Measurements from ENCODE around the gene PROZ. TPM values are rescaled to one million over a fixed set of nuclear protein-coding genes. Genes with fewer than 3 reads are reported as not detected.

PROZ gene
- total and polyA plus RNA-seq, 5 donors from 2014 or later = 0.15 TPM; not detected in 3

- ATAC-seq (ENCODE audit: low read depth in 2 of 2) = peak; percentile 68 to 69
- Mint-ChIP-seq H3K4me1 (peaks cover 44 to 62% (median 51%) of the 10 kb centered on the region in 4 donors), H3K27me3 (no peaks in the 10 kb centered on the region), H3K4me3 (peak overlapping the region; percentile 84 to 93 (median 91)), H3K36me3 (peaks cover 22% of the 10 kb centered on the region), H3K9me3 (no peaks in the 10 kb centered on the region), H3K27ac (peak overlapping the region; percentile 47 to 88 (median 82))
- Histone ChIP-seq H3K36me3 (ENCODE audit: control insufficient read depth, insufficient read depth, low read length) (peaks cover 6% of the 10 kb centered on the region), H3K27me3 (ENCODE audit: control insufficient read depth, insufficient read depth, low read length) (no peaks in the 10 kb centered on the region), H3K4me3 (ENCODE audit: low read depth, low read length) (peak overlapping the region; percentile 95), H3K9me3 (ENCODE audit: control insufficient read depth in 2 of 2, low read length in 2 of 2) (no peaks in the 10 kb centered on the region), H3K27ac (ENCODE audit: insufficient read depth, low read length, poor library complexity, severe bottlenecking) (peak overlapping the region; percentile 96), H3K4me1 (ENCODE audit: control insufficient read depth, insufficient read depth, low read length, poor library complexity, severe bottlenecking) (peaks cover 74% of the 10 kb centered on the region)
- peak; percentile 70 to 85 (median 81) for DNase-seq
Observed at GRCh38 chr13:113209759-113210421, 51.4 kb downstream of the PROZ start.

DNA sequence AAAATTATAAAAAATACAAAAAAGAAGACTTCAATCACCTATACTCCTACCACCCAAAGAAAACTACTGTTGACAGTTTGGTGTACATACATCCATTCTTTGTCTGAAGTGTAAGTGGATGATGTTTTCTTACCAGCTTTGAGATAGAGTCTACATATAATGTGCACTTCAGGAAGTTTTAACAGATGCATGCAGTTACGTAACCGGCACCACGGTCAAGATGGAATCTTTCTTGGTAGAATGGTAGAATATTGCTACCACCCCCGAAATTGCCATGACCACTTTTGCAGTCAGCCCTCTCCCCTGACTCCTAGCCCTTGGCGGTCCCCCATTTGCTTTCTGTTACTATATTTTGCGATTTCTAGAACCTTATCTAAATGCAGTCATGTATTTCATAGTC lies 52.4 kb downstream of the PROZ start:
- H3K4me3 ChIP-seq (ENCODE audit: low read depth, low read length) = peak overlapping the region; percentile 95
- no peaks in the 10 kb centered on the region for H3K27me3 ChIP-seq (ENCODE audit: control insufficient read depth, insufficient read depth, low read length)
- Mint-ChIP-seq H3K9me3 (no peaks in the 10 kb centered on the region), H3K36me3 (peaks cover 14% of the 10 kb centered on the region), H3K4me3 (peak overlapping the region; percentile 74 to 93 (median 88)), H3K27ac (peak overlapping the region in 2 of 3 donors; percentile 56 to 71), H3K27me3 (no peaks in the 10 kb centered on the region), H3K4me1 (peaks cover 34 to 52% (median 43%) of the 10 kb centered on the region in 4 donors)
- ATAC-seq (ENCODE audit: low read depth in 2 of 2) (no peak), DNase-seq (no peak)
- H3K27ac ChIP-seq (ENCODE audit: insufficient read depth, low read length, poor library complexity, severe bottlenecking) = peak overlapping the region; percentile 96
- H3K4me1 ChIP-seq (ENCODE audit: control insufficient read depth, insufficient read depth, low read length, poor library complexity, severe bottlenecking) = peaks cover 70% of the 10 kb centered on the region
- no peaks in the 10 kb centered on the region for H3K9me3 ChIP-seq (ENCODE audit: control insufficient read depth in 2 of 2, low read length in 2 of 2)
- peaks cover 6% of the 10 kb centered on the region for H3K36me3 ChIP-seq (ENCODE audit: control insufficient read depth, insufficient read depth, low read length)

GRCh38 chr13:113211774-113212173 lies 53.3 kb downstream of the PROZ start:
- no peaks in the 10 kb centered on the region for H3K27me3 ChIP-seq (ENCODE audit: control insufficient read depth, insufficient read depth, low read length)
- Mint-ChIP-seq H3K27ac (peak overlapping the region in 1 of 3 donors; percentile 44), H3K4me3 (peak overlapping the region; percentile 3 to 93 (median 82)), H3K4me1 (peaks cover 26 to 44% (median 36%) of the 10 kb centered on the region in 4 donors), H3K9me3 (no peaks in the 10 kb centered on the region), H3K27me3 (no peaks in the 10 kb centered on the region), H3K36me3 (peaks cover 10% of the 10 kb centered on the region)
- peaks cover 6% of the 10 kb centered on the region for H3K36me3 ChIP-seq (ENCODE audit: control insufficient read depth, insufficient read depth, low read length)
- ATAC-seq (ENCODE audit: low read depth in 2 of 2) (no peak), DNase-seq (peak in 1 of 3 donors; percentile 14)
- no peak overlapping the region for H3K27ac ChIP-seq (ENCODE audit: insufficient read depth, low read length, poor library complexity, severe bottlenecking)
- H3K4me3 ChIP-seq (ENCODE audit: low read depth, low read length) = no peak overlapping the region
- no peaks in the 10 kb centered on the region for H3K9me3 ChIP-seq (ENCODE audit: control insufficient read depth in 2 of 2, low read length in 2 of 2)
- peaks cover 64% of the 10 kb centered on the region for H3K4me1 ChIP-seq (ENCODE audit: control insufficient read depth, insufficient read depth, low read length, poor library complexity, severe bottlenecking)

DNA sequence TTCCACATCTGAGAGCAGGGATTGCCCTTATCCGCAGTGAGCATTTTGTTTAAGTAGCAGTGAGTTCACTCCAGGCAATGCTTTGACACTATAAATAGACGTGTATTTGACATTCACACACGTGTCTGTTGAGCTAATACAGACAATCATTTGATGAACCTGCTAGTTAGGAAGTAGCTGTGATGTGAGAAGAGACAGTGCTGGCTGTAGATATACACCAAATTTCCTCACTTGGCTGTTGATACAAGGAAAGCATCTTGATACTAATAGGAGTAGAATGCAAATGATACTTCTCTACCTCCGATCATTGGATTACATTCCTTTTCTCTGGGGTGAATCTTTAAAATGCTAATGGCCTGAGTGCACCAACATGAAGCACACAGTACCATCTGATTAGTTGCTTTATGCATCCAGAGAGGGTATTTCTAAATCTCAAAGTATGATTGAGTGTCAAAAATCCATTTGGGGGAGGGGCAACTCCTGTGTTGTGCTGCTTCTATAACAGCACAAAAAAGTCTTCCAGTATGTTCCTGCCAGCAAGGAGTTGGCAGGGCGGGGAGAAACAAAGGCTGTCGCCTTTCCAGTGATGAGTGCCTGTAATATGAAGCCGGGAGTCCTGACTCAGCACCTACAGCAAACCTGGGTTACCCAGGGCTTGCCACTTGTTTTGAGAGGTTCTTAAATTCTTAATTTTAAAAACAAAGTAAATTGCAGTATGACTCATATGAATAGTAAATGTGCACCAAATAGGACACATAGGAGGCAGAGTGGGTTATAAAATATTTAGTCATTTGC lies 58.0 kb downstream of the PROZ start:
- Histone ChIP-seq H3K27ac (ENCODE audit: insufficient read depth, low read length, poor library complexity, severe bottlenecking) (peak overlapping the region; percentile 29), H3K36me3 (ENCODE audit: control insufficient read depth, insufficient read depth, low read length) (peaks cover 37% of the 10 kb centered on the region), H3K4me1 (ENCODE audit: control insufficient read depth, insufficient read depth, low read length, poor library complexity, severe bottlenecking) (peaks cover 30% of the 10 kb centered on the region), H3K9me3 (ENCODE audit: control insufficient read depth in 2 of 2, low read length in 2 of 2) (no peaks in the 10 kb centered on the region), H3K27me3 (ENCODE audit: control insufficient read depth, insufficient read depth, low read length) (no peaks in the 10 kb centered on the region), H3K4me3 (ENCODE audit: low read depth, low read length) (peak overlapping the region; percentile 17)
- Mint-ChIP-seq H3K4me3 (peak overlapping the region in 1 of 4 donors; percentile 46), H3K4me1 (peaks cover 16 to 32% (median 29%) of the 10 kb centered on the region in 4 donors), H3K9me3 (no peaks in the 10 kb centered on the region), H3K36me3 (peaks cover 15% of the 10 kb centered on the region), H3K27me3 (no peaks in the 10 kb centered on the region), H3K27ac (peak overlapping the region in 1 of 3 donors; percentile 1)
- peak in 1 of 2 donors; percentile 22 for ATAC-seq (ENCODE audit: low read depth in 2 of 2)
- peak in 1 of 3 donors; percentile 9 for DNase-seq

GRCh38 chr13:113218586-113218985 lies 60.1 kb downstream of the PROZ start:
- H3K4me3 Mint-ChIP-seq = no peak overlapping the region
- DNase-seq (no peak), ATAC-seq (ENCODE audit: low read depth in 2 of 2) (no peak)
- H3K9me3 Mint-ChIP-seq = no peaks in the 10 kb centered on the region
- Histone ChIP-seq H3K4me1 (ENCODE audit: control insufficient read depth, insufficient read depth, low read length, poor library complexity, severe bottlenecking) (peaks cover 14% of the 10 kb centered on the region), H3K9me3 (ENCODE audit: control insufficient read depth in 2 of 2, low read length in 2 of 2) (no peaks in the 10 kb centered on the region), H3K4me3 (ENCODE audit: low read depth, low read length) (no peak overlapping the region), H3K36me3 (ENCODE audit: control insufficient read depth, insufficient read depth, low read length) (peaks cover 51% of the 10 kb centered on the region), H3K27ac (ENCODE audit: insufficient read depth, low read length, poor library complexity, severe bottlenecking) (no peak overlapping the region), H3K27me3 (ENCODE audit: control insufficient read depth, insufficient read depth, low read length) (no peaks in the 10 kb centered on the region)
- peaks cover 7 to 31% (median 19%) of the 10 kb centered on the region in 4 donors for H3K4me1 Mint-ChIP-seq
- peak overlapping the region in 1 of 3 donors; percentile 76 for H3K27ac Mint-ChIP-seq
- no peaks in the 10 kb centered on the region for H3K27me3 Mint-ChIP-seq
- H3K36me3 Mint-ChIP-seq = peaks cover 23% of the 10 kb centered on the region

DNA sequence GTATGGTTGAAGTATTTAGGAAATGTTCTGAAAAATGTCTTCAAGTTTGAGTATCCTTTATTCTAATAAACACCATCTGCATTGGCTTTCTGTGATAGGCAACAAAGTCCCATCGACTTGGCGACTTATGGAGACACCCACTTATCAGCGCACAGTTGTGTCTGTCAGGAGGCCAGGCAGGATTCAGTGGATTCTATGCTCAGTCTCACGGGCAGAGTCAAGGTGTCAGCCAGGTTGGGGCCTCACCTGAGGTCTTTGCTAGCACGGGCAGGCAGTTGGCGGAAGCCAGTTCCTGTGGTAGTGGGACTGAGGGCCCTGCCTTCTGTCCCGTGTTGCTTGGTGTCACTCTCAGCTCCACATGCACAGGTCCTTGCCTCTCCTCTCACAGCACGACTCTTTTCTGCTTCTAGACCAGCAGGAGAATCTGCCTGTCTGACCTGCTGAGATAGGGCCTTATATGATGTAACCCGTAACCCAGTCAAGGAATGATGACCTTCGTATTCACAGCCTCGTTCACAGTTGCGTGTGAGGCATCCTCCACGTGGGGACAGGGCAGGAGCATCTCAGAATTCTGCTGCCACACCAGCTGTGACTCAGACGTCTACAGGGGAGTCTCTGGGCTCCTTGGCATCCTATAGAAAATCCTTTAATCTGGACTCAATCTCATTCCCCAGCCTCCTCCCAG lies 61.0 kb downstream of the PROZ start:
- no peaks in the 10 kb centered on the region for H3K9me3 ChIP-seq (ENCODE audit: control insufficient read depth in 2 of 2, low read length in 2 of 2)
- H3K9me3 Mint-ChIP-seq = no peaks in the 10 kb centered on the region
- H3K4me1 ChIP-seq (ENCODE audit: control insufficient read depth, insufficient read depth, low read length, poor library complexity, severe bottlenecking) = peaks cover 12% of the 10 kb centered on the region
- H3K36me3 ChIP-seq (ENCODE audit: control insufficient read depth, insufficient read depth, low read length) = peaks cover 56% of the 10 kb centered on the region
- H3K27me3 Mint-ChIP-seq = no peaks in the 10 kb centered on the region
- peaks cover 29% of the 10 kb centered on the region for H3K36me3 Mint-ChIP-seq
- DNase-seq = no peak
- no peaks in the 10 kb centered on the region for H3K27me3 ChIP-seq (ENCODE audit: control insufficient read depth, insufficient read depth, low read length)
- H3K27ac Mint-ChIP-seq = no peak overlapping the region
- ATAC-seq (ENCODE audit: low read depth in 2 of 2) = no peak
- no peak overlapping the region for H3K27ac ChIP-seq (ENCODE audit: insufficient read depth, low read length, poor library complexity, severe bottlenecking)
- peaks cover 0 to 25% (median 17%) of the 10 kb centered on the region in 4 donors for H3K4me1 Mint-ChIP-seq
- H3K4me3 Mint-ChIP-seq = no peak overlapping the region
- no peak overlapping the region for H3K4me3 ChIP-seq (ENCODE audit: low read depth, low read length)

- H3K4me1 Mint-ChIP-seq = peaks cover 0 to 25% (median 21%) of the 10 kb centered on the region in 4 donors
- H3K27ac Mint-ChIP-seq = peak overlapping the region in 2 of 3 donors; percentile 36 to 84
- H3K27ac ChIP-seq (ENCODE audit: insufficient read depth, low read length, poor library complexity, severe bottlenecking) = no peak overlapping the region
- H3K4me3 ChIP-seq (ENCODE audit: low read depth, low read length) = no peak overlapping the region
- peaks cover 36% of the 10 kb centered on the region for H3K36me3 Mint-ChIP-seq
- no peaks in the 10 kb centered on the region for H3K9me3 ChIP-seq (ENCODE audit: control insufficient read depth in 2 of 2, low read length in 2 of 2)
- DNase-seq = no peak
- no peak for ATAC-seq (ENCODE audit: low read depth in 2 of 2)
- no peaks in the 10 kb centered on the region for H3K9me3 Mint-ChIP-seq
- H3K4me1 ChIP-seq (ENCODE audit: control insufficient read depth, insufficient read depth, low read length, poor library complexity, severe bottlenecking) = peaks cover 9% of the 10 kb centered on the region
- H3K27me3 ChIP-seq (ENCODE audit: control insufficient read depth, insufficient read depth, low read length) = no peaks in the 10 kb centered on the region
- H3K27me3 Mint-ChIP-seq = no peaks in the 10 kb centered on the region
- no peak overlapping the region for H3K4me3 Mint-ChIP-seq
- peaks cover 63% of the 10 kb centered on the region for H3K36me3 ChIP-seq (ENCODE audit: control insufficient read depth, insufficient read depth, low read length)
Observed at GRCh38 chr13:113220141-113220598, 61.7 kb downstream of the PROZ start.
